Measurements from ENCODE around the gene PAK5.

DNA sequence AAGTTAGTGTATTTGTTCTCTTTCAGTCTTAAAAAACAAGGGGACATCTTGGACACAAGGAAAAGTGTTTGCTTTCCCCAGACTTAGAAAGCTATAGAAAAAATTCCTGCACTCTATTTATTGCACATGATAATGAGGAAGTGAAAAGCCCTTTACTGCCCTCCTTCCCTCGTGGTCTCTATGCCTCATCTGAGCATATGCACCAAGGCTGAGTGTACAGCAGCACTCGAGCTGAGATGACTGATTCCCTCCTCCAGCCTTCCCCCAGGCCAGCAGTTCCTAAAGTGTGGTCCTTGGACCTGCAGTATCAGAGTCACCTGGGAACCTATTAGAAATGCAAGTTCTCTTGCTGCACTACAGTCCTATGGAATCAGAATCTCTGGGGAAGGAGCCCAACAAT lies 338.8 kb downstream of the PAK5 start:
- no peak for TF ChIP-seq YY1 (IDR thresholded peaks at IDR 0.05; ENCODE audit: insufficient read depth, insufficient replicate concordance, low read depth, low read length)
- no peak for TF ChIP-seq POLR2AphosphoS5 (IDR thresholded peaks at IDR 0.05; ENCODE audit: low read depth, low read length)
